Measurements from ENCODE around the gene IFNA14.
"Not testable (repeated sequence)": the region's sequence is repeated elsewhere in the genome, so short reads cannot be mapped to it uniquely, and the experiment has no call there.

IFNA14 gene

DNA sequence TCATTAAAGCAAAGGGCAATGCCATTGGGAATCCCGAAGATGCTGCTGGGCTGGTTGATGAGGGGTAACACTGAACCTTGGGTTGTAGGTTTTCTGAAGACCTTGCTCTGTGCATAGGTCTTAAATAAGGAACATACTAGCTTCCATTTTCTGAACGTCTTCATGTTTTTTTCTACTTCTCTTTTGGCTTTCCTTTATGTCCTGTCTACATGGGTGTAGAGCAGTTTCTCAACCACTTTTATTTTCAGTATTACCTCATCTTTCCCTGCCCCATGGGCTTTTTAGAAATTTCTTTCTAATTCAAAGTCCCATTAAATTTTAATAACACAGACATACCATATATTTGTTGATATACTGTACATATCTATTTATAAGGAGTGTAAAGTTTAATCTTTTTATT, at the start of gene IFNA14:
IFNA14 (minus strand) TSS at position 95 of the 400 bp plus-strand sequence; CDS start at position 25, 70 bp downstream.
- DNase-seq = peak; percentile 61

DNA sequence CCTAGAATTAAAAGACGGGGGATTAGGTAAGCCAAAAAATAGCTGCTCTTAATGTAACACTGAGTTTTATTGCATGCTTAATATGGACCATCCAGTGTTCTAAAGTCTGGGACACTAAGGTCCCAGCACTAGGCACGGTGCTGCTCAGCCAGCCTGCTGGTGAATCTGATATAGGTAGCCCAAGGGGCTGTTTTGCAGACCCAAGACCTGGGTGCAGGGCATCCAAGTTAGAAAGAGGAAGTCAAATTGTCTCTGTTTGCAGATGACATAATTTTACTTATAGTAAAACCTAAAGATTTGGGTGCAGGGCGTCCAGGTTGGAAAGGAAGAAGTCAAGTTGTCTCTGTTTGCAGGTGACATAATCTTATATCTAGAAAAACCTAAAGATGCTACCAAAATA, 47.5 kb upstream of the IFNA14 start:
- DNase-seq = no peak

- DNase-seq = peak; percentile 69
These were observed 46.9 kb upstream of the IFNA14 start for GRCh38 chr9:21286659-21287058.

GRCh38 chr9:21286099-21286498, 46.3 kb upstream of the IFNA14 start:
- no peak for DNase-seq

DNA sequence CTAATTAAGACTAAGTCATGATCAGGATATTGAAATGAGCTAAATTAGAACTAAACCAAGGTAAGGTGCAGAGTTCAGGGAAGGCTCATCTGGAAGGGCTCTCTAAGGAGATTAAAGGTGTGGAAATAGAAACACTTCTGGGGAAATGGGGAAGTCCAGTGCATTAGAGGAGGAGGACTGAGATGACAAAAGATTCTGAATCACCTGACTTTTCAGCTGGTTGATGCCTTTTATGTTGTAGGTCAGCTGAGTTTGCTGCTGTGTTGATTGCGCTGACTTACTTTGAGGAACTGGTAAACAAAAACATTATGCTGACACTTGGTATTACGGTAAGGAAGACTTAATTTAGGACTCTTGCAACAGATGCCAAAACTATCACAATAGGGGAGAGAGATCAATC, 41.5 kb upstream of the IFNA14 start:
- peak; percentile 53 for DNase-seq

DNA sequence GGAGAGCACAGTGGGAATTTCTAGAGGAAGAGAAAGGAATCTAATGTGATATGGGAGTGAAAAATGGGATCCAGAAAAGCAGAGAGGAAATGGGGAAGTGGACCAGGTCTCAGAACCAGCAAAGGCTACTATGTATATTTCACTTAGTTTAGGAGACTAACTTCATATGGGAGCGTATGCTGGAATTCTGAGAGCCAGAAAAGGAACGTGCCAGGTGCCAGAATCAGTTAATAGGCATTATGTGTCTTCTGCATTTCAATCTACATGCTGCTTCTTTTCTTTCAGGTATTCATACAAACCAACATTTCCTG, 28.5 kb upstream of the IFNA14 start:
- no peak for DNase-seq

DNA sequence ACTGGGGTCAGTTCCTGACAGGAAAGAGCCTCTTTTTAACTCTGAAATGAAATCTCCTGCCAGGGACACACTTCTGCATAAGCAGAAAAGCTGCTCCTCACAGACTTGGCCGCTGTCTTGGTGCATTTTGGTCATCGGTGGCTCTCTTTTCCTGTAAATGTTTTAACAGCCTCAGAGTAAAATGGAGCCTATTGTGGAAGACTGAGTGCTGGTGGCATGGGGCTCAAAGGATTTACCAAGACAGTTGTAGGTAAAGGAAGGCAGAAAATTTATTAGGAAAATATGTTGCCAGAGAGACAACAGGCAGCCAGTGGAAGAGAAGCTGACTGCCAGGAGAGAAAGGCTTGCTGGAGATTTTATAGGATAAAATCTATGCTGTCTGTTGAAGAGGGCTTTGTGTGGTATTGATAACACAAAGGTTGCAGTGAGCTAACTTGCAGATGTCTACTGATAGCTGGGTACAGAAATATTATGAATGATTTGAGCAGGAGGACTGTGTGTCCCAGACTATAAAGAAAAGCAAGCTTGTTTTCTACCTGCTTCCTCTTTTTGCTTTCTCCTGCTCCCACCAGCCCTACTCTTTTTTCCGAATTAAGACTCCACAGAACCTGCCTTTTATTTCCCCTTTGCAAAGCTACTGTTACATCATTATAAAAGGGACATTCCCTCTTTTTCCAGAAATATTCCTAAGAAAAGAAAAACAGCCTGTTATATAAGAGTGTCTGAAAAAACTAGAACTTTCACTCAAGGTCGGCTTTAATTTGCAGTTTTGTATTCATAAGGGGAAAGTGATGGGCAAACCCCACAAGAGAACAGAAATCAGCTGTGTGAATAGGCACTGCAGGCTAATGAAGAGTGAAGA, 27.9 kb upstream of the IFNA14 start:
- DNase-seq = no peak

DNA sequence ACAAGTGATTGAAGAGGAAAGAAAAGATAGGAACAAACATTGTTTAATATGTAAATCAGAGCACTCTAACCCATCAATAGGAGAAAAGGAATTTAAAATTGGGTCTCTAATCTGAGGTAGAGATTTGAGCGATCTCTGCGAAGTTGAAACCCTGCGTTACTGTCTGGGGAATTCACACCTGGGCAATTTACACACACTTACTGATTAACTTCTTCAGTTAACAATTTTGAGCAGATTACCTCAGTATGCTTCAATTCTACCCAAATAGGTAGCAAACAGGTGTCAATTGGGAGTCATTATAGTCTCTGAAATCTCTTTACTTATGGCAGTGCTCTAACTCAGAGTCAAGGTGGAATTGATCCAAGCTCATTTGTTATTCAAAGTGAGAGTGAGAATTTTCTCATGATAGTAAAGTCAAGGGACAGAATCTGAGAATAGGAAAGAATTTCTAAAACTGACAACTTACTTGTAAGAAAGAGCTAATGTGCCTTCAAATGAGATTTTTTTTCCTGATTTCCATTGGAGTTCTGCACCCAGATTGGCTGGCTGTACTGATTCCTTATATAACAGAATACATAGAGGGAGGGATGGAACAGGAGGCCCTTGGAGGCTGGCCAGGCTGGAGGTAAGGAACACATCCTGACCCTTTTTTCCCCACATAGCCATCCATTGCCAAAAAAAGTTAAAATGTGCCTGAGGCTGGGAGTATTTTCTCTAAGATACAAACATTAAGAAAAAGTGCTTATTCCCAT, 27.1 kb upstream of the IFNA14 start:
- no peak for DNase-seq

- no peak for DNase-seq
These were observed 25.8 kb upstream of the IFNA14 start for GRCh38 chr9:21265421-21266189.

- DNase-seq = no peak
These were observed 15.9 kb upstream of the IFNA14 start for GRCh38 chr9:21255538-21256212.

GRCh38 chr9:21252721-21253547, 13.1 kb upstream of the IFNA14 start:
- peak; percentile 81 for DNase-seq

DNA sequence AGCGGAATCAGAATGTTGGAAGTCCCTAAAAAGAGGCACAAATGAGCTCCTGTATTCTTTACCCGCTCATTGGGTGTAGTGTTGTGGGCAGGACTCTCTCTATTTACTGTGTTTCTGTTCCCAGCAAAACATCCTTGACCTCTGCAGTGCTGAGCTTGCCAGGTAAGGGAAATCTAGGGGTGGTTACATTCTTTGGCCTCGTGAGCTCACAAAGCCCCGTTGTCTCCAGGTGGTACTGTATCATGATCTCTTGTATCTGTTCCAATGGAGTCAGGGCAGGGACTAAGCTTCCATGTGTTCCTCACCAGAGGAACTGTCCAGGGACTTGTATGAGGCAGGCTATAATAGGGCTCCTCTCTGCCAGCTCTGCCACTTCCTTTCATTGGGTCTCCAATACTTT, 11.8 kb upstream of the IFNA14 start:
- DNase-seq = no peak

GRCh38 chr9:21251190-21251589, 11.4 kb upstream of the IFNA14 start:
- DNase-seq = no peak

DNA sequence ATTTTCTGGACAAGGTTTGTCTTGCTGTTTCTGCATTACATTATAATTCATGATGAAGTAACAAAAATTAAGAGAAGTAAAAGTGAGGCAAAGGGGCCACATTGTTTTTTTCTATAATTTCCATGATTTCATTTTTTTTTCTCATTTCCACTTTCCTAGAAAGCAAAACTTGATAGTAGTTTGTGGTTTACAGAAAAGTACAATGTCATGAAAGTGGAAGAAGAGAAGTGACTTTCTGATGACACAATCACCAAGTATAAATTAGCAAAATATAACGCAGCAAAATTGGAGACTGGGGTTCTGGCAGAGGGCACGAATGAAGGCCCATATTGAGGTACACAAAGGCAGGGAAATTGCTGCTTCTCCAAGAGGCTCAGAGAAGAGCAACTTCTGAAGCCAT, 5.0 kb upstream of the IFNA14 start:
- DNase-seq = peak; percentile 71

- DNase-seq = not testable (repeated sequence)
These were observed 3.5 kb downstream of the IFNA14 start for GRCh38 chr9:21236360-21236714.

DNA sequence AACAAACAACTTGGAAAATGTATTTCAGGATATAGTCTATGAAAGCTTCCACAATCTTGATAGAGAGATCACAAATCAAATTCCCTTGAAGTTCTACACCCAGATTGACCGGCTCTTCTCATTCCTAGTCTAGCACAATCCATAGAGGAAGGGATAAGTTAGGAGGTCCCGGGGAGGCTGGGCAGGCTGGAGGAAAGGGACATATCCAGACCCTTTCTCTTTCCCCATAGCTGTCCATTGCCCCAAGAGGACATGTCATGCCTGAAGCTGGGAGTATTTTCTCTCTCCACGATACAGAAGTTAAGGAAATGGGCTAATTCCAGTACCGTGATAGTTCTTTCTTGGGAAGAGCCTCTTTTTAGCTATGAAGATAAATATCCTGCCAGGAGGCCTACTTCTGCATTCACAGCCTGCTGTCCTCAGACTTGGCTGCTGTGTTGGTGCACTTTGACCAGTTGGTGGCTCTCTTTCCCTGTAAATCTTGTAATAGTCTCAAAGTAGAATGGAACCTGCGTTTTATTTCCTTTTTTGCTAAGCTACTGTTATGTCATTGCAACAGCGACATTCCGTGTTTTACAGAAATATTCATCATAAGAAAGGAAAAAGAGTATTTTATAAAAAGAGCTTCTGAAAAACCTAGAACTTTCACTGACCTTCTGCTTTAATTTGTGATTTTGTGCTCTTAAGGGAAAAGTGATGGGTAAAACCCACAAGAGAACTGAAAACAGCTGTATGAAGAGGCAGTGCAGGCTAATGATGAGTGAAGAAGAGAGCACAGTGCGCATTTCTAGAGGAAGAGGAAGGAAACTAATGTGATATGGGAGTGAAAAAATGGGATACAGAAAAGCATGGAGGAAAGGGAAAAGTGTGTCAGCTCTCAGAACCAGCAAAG, 4.1 kb downstream of the IFNA14 start:
- peak; percentile 81 for DNase-seq

GRCh38 chr9:21234153-21234687, 5.6 kb downstream of the IFNA14 start:
- DNase-seq = no peak

DNA sequence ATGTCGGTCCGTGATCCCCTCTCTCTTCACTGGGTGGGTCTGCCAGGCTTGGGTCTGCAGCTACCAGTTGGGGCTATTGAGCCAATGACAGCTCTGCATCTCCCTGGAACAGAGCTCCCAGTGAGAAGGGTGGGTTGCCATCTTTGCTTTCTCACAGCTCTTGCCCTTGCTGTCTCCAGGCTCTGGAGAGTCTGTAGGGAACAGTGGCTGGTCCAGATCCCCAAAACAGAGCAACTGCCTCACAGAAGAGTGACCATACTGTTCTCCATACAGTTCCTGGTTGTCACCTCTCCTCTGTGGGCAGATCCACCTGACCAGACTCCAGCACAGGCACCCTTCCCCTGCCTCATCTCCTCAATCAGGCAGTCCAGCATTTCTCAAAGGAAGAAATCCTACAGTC, 6.5 kb downstream of the IFNA14 start:
- no peak for DNase-seq

GRCh38 chr9:21228122-21228521, 11.7 kb downstream of the IFNA14 start, which contains the start of gene IFNA17:
TSS of gene IFNA17 (minus strand) at chr9:21228222. CDS start at chr9:21228173, 49 bp downstream.
- DNase-seq = no peak

GRCh38 chr9:21217211-21217610, 22.6 kb downstream of the IFNA14 start, which contains the start of gene IFNA16:
TSS of gene IFNA16 (minus strand) at chr9:21217311. CDS start at chr9:21217305, 6 bp downstream.
- DNase-seq = not testable (repeated sequence)
